Lower leg skin (tissue), 3 donors: Measurements from ENCODE around the gene COX6A2.

Experiments
- POLR2A ChIP-seq, 2 donors: fragments of 450-650 bp; IDR thresholded peaks; one replicate each; pipeline ENCODE4 v1.6.1; 2016 to 2017; ENCODE audit warnings: antibody characterized with exemption in 2 of 2, mild to moderate bottlenecking in 1 of 2, moderate library complexity in 1 of 2
- TF ChIP-seq, protein P1 (sequence below), 3 donors: fragments of 450-650 bp; IDR thresholded peaks; one replicate each; pipeline ENCODE4 v1.5.1; 2016; ENCODE audit warnings: antibody characterized with exemption in 3 of 3, mild to moderate bottlenecking in 3 of 3, moderate library complexity in 2 of 3

- TF ChIP-seq, protein P1, sequence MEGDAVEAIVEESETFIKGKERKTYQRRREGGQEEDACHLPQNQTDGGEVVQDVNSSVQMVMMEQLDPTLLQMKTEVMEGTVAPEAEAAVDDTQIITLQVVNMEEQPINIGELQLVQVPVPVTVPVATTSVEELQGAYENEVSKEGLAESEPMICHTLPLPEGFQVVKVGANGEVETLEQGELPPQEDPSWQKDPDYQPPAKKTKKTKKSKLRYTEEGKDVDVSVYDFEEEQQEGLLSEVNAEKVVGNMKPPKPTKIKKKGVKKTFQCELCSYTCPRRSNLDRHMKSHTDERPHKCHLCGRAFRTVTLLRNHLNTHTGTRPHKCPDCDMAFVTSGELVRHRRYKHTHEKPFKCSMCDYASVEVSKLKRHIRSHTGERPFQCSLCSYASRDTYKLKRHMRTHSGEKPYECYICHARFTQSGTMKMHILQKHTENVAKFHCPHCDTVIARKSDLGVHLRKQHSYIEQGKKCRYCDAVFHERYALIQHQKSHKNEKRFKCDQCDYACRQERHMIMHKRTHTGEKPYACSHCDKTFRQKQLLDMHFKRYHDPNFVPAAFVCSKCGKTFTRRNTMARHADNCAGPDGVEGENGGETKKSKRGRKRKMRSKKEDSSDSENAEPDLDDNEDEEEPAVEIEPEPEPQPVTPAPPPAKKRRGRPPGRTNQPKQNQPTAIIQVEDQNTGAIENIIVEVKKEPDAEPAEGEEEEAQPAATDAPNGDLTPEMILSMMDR (IDR thresholded peaks at IDR 0.05): no peak
- TF ChIP-seq POLR2A (IDR thresholded peaks at IDR 0.05): no peak
Observed at GRCh38 chr16:31416371-31416770, 11.8 kb downstream of the COX6A2 start.
